HG02884 (cell line): ENCODE results near the gene TMEM132D.

ENCODE experiments used
- ATAC-seq: cut with Tn5 transposase; IDR thresholded peaks from one replicate; pipeline ENCODE4 v1.9.1; 2021; ENCODE audit warnings: mild to moderate bottlenecking, moderate library complexity; ENCODE audit not compliant: unreplicated experiment

The TMEM132D gene

GRCh38 chr12:129136694-129137325, 767.0 kb downstream of the TMEM132D start:
- ATAC-seq, result no peak

- ATAC-seq, result no peak
Measured at GRCh38 chr12:129127771-129128170, 776.1 kb downstream of the TMEM132D start.

GRCh38 chr12:129127211-129127610, 776.6 kb downstream of the TMEM132D start:
- ATAC-seq, result no peak

GRCh38 chr12:129119537-129119936, 784.3 kb downstream of the TMEM132D start:
- no peak for ATAC-seq

GRCh38 chr12:129115558-129115957, 788.3 kb downstream of the TMEM132D start:
- no peak for ATAC-seq

- no peak for ATAC-seq
Measured at GRCh38 chr12:129110575-129110974, 793.2 kb downstream of the TMEM132D start.

GRCh38 chr12:129109174-129110001, 794.4 kb downstream of the TMEM132D start:
- no peak for ATAC-seq

- ATAC-seq, result no peak
Measured at GRCh38 chr12:129106772-129107171, 797.1 kb downstream of the TMEM132D start.

- ATAC-seq, result no peak
Measured at GRCh38 chr12:129103231-129103630, 800.6 kb downstream of the TMEM132D start.

GRCh38 chr12:129102233-129102632, 801.6 kb downstream of the TMEM132D start:
- no peak for ATAC-seq

GRCh38 chr12:129101816-129102215, 802.0 kb downstream of the TMEM132D start:
- no peak for ATAC-seq

GRCh38 chr12:129101404-129101803, 802.4 kb downstream of the TMEM132D start:
- ATAC-seq, result no peak

GRCh38 chr12:129097451-129097850, 806.4 kb downstream of the TMEM132D start:
- no peak for ATAC-seq

GRCh38 chr12:129096968-129097367, 806.9 kb downstream of the TMEM132D start:
- no peak for ATAC-seq

- ATAC-seq, result no peak
Measured at GRCh38 chr12:129096184-129096583, 807.6 kb downstream of the TMEM132D start.

GRCh38 chr12:129089576-129089975, 814.2 kb downstream of the TMEM132D start:
- ATAC-seq, result no peak

- no peak for ATAC-seq
Measured at GRCh38 chr12:129084875-129085826, 818.7 kb downstream of the TMEM132D start.

- ATAC-seq, result no peak
Measured at GRCh38 chr12:129083121-129083840, 820.5 kb downstream of the TMEM132D start.

GRCh38 chr12:129082441-129082840, 821.4 kb downstream of the TMEM132D start:
- ATAC-seq, result no peak

- ATAC-seq, result no peak
Measured at GRCh38 chr12:129081755-129082250, 822.0 kb downstream of the TMEM132D start.
